ENCODE results near the gene FBXO5. TPM values are rescaled to one million over a fixed set of nuclear protein-coding genes. Genes with fewer than 3 reads are reported as not detected.
A peak's percentile ranks its signal among the peaks of the same experiment; 100 is the strongest.

FBXO5 gene
- total and polyA plus RNA-seq, 9 of the 15 experiments (the other 6 are each of a cell fraction or from before 2014, with no cell fraction given): 17.8 to 89.3 (median 62.9) TPM

GRCh38 chr6:152954443-152954842 is 28.4 kb downstream of the FBXO5 start (continued):
- TF ChIP-seq, protein P1, sequence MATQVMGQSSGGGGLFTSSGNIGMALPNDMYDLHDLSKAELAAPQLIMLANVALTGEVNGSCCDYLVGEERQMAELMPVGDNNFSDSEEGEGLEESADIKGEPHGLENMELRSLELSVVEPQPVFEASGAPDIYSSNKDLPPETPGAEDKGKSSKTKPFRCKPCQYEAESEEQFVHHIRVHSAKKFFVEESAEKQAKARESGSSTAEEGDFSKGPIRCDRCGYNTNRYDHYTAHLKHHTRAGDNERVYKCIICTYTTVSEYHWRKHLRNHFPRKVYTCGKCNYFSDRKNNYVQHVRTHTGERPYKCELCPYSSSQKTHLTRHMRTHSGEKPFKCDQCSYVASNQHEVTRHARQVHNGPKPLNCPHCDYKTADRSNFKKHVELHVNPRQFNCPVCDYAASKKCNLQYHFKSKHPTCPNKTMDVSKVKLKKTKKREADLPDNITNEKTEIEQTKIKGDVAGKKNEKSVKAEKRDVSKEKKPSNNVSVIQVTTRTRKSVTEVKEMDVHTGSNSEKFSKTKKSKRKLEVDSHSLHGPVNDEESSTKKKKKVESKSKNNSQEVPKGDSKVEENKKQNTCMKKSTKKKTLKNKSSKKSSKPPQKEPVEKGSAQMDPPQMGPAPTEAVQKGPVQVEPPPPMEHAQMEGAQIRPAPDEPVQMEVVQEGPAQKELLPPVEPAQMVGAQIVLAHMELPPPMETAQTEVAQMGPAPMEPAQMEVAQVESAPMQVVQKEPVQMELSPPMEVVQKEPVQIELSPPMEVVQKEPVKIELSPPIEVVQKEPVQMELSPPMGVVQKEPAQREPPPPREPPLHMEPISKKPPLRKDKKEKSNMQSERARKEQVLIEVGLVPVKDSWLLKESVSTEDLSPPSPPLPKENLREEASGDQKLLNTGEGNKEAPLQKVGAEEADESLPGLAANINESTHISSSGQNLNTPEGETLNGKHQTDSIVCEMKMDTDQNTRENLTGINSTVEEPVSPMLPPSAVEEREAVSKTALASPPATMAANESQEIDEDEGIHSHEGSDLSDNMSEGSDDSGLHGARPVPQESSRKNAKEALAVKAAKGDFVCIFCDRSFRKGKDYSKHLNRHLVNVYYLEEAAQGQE (IDR thresholded peaks at IDR 0.05; ENCODE audit: borderline replicate concordance): peak; percentile 38; the same call in 1 of the 2 replicates
- TF ChIP-seq, protein P1 (CRISPR knock-in tag; IDR thresholded peaks at IDR 0.05; ENCODE audit: low read depth): no peak
- TF ChIP-seq PHF21A (IDR thresholded peaks at IDR 0.05; ENCODE audit: borderline replicate concordance, low read depth) (no peak), CTCF (IDR thresholded peaks at IDR 0.05 in 2 of 3, conservative IDR thresholded peaks at IDR 0.05 in 1 of 3; ENCODE audit: insufficient read depth in 2 of 3, low read depth in 1 of 3, low read length in 3 of 3) (peak; percentile 17 to 58 (median 28); a peak in 3 of 6 replicates), NUFIP1 (IDR thresholded peaks at IDR 0.05; ENCODE audit: partially characterized antibody) (no peak), LEF1 (IDR thresholded peaks at IDR 0.05) (no peak), NR4A1 (CRISPR knock-in tag; IDR thresholded peaks at IDR 0.05) (no peak), NR4A1 (tag; IDR thresholded peaks at IDR 0.05) (no peak), ETS1 (conservative IDR thresholded peaks at IDR 0.05; ENCODE audit: control insufficient read depth, low read depth, low read length) (no peak), EP400 (IDR thresholded peaks at IDR 0.05) (no peak), NCOA2 (IDR thresholded peaks at IDR 0.05; ENCODE audit: partially characterized antibody in 2 of 2) (no peak)
- TF ChIP-seq, protein P2, sequence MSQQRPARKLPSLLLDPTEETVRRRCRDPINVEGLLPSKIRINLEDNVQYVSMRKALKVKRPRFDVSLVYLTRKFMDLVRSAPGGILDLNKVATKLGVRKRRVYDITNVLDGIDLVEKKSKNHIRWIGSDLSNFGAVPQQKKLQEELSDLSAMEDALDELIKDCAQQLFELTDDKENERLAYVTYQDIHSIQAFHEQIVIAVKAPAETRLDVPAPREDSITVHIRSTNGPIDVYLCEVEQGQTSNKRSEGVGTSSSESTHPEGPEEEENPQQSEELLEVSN (IDR thresholded peaks at IDR 0.05; ENCODE audit: borderline replicate concordance in 1 of 2, extremely low read depth in 1 of 2, insufficient read depth in 1 of 2, insufficient read length in 1 of 2, low read depth in 1 of 2, low read length in 1 of 2, poor library complexity in 1 of 2, severe bottlenecking in 1 of 2): no peak
